ENCODE results near the gene PTPRE. TPM values are rescaled to one million over a fixed set of nuclear protein-coding genes. Genes with fewer than 3 reads are reported as not detected.

Gene PTPRE
- polyA plus RNA-seq, 1 donor from 2014 or later: 11.2 TPM

DNA sequence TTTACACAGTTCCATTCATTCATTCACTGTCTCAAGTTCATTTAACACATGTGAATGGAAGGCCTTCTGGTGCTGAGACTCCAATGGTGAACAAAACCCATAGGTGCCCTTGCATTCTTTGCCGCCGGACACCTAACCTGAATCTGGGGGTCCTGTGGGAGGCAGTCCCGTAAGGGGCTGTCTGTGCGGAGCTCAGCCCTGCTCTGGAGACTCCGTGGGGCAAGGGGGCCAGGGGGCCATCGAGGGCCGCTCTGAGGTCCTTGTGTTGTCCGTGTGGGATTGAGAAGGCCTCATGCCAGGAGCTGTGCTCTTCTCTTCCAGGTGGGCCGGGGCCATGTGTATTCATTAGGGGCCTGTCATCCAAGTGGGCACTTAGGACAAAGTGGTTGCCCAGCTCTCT is 15.3 kb downstream of the PTPRE start:
- no peaks in the 10 kb centered on the region for H3K9me3 Mint-ChIP-seq
- no peaks in the 10 kb centered on the region for H3K36me3 Mint-ChIP-seq
- peaks cover 3% of the 10 kb centered on the region for H3K27me3 Mint-ChIP-seq
- H3K4me3 Mint-ChIP-seq: no peak overlapping the region
- H3K4me1 Mint-ChIP-seq: peaks cover 0 to 2% (median 0%) of the 10 kb centered on the region in 3 donors
- no peak overlapping the region for H3K27ac Mint-ChIP-seq

DNA sequence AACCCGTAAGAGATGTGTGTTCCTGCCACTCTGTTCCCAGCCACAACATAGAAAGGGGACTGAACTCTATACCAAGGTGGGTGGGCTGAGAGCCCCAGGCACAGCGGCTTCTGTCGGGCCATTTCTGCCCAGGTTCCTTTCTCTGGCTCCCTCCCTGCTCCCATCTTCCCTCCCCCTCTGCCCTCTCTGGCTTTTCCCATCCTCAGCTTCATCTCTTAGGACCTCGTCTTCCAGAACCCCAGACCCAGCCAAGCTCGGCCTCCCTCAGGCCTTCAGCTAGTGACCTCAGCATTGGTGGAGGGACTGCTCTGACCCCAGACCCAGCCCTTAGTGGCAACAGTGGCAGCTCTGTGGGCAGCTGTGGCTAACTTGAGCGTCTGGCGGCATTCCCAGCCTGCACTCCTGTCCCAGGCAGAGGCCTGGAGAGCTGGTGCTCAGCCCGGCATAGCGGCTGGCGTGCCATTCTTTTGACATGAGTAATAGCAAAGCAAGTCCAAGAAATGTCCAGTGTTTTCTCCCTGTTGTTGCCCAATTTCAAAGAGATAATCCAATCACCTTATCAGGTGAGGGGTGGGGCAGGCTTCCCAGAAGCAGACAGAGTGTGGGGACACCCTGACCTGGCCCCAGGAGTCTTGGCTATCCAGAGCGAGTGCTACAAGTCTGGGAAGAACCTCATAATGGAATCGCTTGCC is 15.9 kb downstream of the PTPRE start:
- no peaks in the 10 kb centered on the region for H3K36me3 Mint-ChIP-seq
- H3K4me3 Mint-ChIP-seq: no peak overlapping the region
- no peaks in the 10 kb centered on the region for H3K9me3 Mint-ChIP-seq
- peaks cover 0 to 2% (median 0%) of the 10 kb centered on the region in 3 donors for H3K4me1 Mint-ChIP-seq
- H3K27me3 Mint-ChIP-seq: peaks cover 3% of the 10 kb centered on the region
- H3K27ac Mint-ChIP-seq: no peak overlapping the region

DNA sequence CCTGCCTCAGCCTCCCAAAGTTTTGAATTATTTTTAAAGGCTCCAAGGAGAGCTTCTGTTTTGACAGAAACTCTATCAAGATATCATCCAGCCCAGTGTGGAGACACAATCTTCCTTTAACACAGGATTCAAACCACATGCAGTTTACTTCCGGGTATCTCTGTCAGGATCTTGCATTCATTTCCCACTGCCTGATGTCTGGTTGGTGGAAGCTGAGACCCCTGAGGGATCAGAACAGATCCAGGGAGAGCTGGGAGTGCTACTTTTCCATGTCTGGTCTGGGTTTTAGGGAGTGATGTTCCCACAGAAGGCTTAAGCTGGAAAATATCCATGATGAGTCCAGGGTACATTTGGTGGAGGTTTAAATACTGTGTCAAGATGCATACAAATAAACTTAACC is 16.7 kb downstream of the PTPRE start:
- no peak overlapping the region for H3K27ac Mint-ChIP-seq
- no peaks in the 10 kb centered on the region for H3K36me3 Mint-ChIP-seq
- H3K4me1 Mint-ChIP-seq: no peaks in the 10 kb centered on the region
- peaks cover 9% of the 10 kb centered on the region for H3K27me3 Mint-ChIP-seq
- H3K9me3 Mint-ChIP-seq: no peaks in the 10 kb centered on the region
- no peak overlapping the region for H3K4me3 Mint-ChIP-seq

DNA sequence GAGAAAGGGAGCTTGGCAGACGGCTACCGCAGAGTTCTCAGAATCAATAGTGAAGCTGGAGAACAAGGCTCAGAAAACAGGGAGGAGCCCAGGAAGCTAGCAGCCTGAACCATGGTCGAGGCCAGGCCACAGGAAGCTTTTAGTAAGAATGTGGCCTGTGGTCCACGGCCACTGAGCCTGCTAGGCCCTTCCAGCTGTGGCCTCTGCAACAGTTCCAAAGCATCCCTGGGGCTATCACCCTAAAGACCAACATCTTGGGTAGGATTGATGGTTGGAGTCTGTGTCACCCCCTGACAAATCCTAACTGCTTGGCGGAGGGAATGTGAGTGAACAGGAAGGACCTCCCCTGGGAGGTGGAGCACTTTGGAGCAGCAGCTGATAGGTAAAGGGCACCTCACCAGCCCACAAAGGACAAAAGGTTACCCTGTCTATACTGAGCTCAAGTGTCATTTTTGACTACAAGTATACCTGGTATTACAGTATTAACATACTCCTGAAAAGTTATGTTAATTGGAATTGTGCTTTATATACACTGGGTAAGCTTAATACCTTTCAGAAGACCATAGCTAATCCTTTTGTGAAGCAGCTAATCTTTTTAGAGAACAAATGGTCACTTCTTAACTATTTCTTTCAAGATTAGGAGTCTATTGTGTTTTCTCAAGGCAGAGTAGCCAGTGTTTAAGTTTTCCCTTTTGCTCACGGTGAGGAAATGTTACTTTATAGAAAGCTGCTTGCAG is 18.7 kb downstream of the PTPRE start:
- no peak overlapping the region for H3K4me3 Mint-ChIP-seq
- no peaks in the 10 kb centered on the region for H3K9me3 Mint-ChIP-seq
- no peaks in the 10 kb centered on the region for H3K4me1 Mint-ChIP-seq
- H3K27me3 Mint-ChIP-seq: peaks cover 9% of the 10 kb centered on the region
- no peaks in the 10 kb centered on the region for H3K36me3 Mint-ChIP-seq
- H3K27ac Mint-ChIP-seq: no peak overlapping the region

DNA sequence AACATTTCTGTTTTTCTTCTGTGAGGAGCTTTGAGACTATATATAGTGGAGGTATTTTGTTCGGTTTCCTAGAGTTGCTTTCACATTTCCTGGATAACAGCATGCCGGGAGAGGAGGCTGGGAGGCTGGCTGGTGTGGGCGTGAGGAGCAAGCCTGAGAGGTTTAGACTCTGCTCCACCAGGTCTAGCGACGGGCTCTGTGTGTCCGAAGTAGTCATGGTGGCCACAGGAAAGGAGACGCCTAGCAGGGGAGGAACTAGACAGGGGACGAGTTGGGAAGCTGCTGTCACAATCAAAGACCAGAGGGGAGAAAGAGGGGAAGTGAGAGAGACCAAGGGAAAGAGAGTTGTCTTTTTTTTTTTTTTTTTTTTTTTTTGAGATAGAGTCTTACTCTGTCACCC is 19.6 kb downstream of the PTPRE start:
- H3K27ac Mint-ChIP-seq: no peak overlapping the region
- H3K36me3 Mint-ChIP-seq: no peaks in the 10 kb centered on the region
- no peak overlapping the region for H3K4me3 Mint-ChIP-seq
- no peaks in the 10 kb centered on the region for H3K4me1 Mint-ChIP-seq
- no peaks in the 10 kb centered on the region for H3K9me3 Mint-ChIP-seq
- H3K27me3 Mint-ChIP-seq: peaks cover 9% of the 10 kb centered on the region

DNA sequence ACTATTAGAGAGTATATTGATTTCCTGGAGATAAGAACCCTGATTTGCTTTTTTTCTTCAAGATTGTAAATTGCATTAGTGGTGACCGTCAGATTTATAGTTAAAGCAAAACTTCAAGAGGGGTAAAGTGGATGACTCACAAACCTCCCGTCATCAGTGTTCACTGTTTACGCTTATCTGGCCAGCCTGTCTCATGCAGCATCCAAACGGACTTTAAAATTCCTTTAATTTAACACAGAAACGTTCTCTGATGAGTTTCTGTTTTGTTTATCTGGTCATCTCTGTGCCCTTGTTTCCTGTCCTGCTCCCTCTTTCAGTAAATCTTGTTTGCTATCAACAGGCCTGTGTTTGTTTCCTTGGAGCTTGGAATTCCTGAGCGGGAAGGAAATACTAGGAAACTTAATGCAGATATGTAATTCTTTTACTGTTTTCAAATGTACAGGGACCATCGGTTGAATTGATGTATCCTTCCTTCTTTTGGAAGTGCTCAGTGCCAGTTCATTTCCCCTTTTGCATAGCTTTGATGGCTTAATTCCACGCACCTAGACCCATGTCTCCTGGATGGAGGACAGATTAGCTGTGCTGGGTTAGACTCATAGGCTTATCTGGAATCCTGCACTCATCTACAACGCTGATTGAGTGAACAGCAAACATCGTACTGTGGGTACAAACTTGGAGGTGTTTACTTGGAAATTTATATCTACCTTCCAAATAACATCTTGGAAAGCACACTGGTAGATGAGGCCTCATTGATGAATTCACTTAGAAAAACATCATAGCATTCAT is 21.3 kb downstream of the PTPRE start:
- H3K36me3 Mint-ChIP-seq: no peaks in the 10 kb centered on the region
- no peaks in the 10 kb centered on the region for H3K9me3 Mint-ChIP-seq
- H3K4me3 Mint-ChIP-seq: no peak overlapping the region
- no peak overlapping the region for H3K27ac Mint-ChIP-seq
- H3K4me1 Mint-ChIP-seq: no peaks in the 10 kb centered on the region
- peaks cover 9% of the 10 kb centered on the region for H3K27me3 Mint-ChIP-seq

DNA sequence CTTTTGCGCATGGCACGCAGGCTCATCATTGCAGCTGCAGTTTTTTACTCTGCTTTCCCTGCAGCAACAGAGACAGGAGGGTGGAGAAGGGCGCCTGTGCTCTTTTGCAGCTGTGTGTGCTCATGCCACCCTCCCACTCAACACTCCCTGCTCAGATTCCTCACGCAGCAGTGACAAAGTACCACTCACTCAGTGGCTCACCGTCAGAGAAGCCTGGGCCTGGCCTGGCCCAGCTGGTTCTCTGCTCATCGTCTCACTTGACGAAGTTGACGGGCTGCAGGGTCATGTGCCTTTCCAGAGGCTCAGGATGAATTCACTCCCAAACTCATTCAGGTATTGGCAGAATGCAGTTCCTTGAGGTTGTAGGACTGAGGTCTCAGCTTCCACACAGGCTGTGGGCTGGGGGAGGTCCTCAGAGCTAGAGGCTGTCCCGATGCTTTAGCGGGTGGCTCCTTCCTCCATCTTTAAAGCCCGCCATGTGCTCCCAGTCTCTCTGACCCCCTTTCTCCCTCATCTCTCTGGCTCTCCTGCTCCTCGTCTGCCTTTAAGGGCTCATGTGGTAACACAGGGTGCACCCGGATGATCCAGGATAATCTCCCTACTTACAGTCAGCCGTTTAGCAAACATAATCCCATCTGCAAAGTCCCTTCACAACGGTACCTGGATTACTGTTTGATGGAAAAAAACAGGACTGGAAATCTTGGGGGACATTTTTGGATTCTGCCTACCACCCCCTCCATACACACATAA is 25.8 kb downstream of the PTPRE start:
- Mint-ChIP-seq H3K4me1 (no peaks in the 10 kb centered on the region), H3K27me3 (peaks cover 11% of the 10 kb centered on the region), H3K9me3 (no peaks in the 10 kb centered on the region), H3K36me3 (no peaks in the 10 kb centered on the region), H3K4me3 (no peak overlapping the region), H3K27ac (no peak overlapping the region)

DNA sequence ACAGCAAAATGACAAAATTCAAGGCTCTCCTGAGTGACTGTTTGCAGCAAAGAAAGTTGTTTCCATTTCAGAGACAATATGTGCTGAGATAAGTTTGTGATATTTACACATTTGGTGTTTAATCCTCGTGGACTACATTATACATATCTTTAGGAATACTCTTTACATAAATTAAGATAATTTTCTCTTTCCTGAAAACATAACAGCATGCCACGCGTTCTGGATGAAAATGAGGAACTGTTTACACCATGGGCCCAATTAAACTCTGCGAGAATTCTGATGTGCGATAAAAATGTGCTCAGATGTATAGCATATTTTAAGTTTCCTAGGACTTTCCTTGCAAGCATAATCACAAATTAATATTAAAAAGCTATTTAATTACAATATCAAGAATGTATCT is 26.4 kb downstream of the PTPRE start:
- Mint-ChIP-seq H3K4me3 (no peak overlapping the region), H3K27ac (no peak overlapping the region), H3K36me3 (no peaks in the 10 kb centered on the region), H3K4me1 (no peaks in the 10 kb centered on the region), H3K27me3 (peaks cover 14% of the 10 kb centered on the region), H3K9me3 (peaks cover 0 to under 1% (median 0%) of the 10 kb centered on the region in 3 donors)

DNA sequence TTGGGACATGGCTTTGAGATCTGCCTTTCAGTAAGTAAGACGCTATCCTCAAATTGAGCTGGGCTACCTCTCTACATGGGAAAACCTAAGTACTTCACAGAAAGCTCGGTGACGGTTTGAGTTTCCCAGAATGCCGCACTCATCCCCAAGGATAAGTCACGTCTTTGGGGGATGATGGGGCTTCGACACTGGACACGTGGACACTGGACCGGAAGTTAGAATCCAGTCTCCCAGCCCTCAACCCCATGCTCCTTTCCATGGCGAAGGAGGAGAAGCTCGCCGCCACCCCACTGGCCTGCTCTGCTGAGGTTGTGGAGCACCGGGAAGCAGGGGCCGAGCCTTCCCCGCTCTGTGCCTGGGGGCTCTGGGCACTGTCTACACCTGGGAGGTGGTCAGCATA is 27.5 kb downstream of the PTPRE start:
- no peak overlapping the region for H3K27ac Mint-ChIP-seq
- no peaks in the 10 kb centered on the region for H3K36me3 Mint-ChIP-seq
- peaks cover 10% of the 10 kb centered on the region for H3K27me3 Mint-ChIP-seq
- H3K4me3 Mint-ChIP-seq: no peak overlapping the region
- H3K4me1 Mint-ChIP-seq: no peaks in the 10 kb centered on the region
- peaks cover 0 to 1% (median 0%) of the 10 kb centered on the region in 3 donors for H3K9me3 Mint-ChIP-seq

DNA sequence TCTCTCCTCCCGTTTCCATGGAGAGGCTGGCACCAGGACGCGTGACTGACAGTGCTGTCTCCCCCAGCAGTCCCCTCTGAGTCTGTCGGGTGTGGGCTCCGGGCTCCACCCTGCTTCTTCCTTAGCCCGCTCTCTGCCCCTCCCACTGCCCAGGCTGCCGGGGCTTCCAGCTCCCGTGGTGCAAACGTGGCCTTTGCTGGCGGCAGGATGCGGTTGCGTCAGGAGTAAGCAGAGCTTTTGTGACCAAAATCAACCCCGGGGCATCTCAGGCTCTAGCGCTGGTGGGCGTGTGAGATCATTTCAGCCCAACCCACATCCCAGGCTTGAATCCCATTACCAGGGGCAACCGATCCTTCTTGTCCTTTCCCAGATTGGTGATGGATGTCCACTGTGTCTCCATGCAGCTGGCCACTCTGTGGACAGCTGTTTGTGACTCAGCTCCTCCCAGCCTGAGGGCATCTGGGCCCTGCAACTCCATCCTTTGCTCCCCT is 28.2 kb downstream of the PTPRE start:
- H3K4me3 Mint-ChIP-seq: no peak overlapping the region
- H3K27me3 Mint-ChIP-seq: peaks cover 11% of the 10 kb centered on the region
- H3K4me1 Mint-ChIP-seq: no peaks in the 10 kb centered on the region
- H3K27ac Mint-ChIP-seq: no peak overlapping the region
- no peaks in the 10 kb centered on the region for H3K36me3 Mint-ChIP-seq
- H3K9me3 Mint-ChIP-seq: peaks cover 0 to 1% (median 0%) of the 10 kb centered on the region in 3 donors

DNA sequence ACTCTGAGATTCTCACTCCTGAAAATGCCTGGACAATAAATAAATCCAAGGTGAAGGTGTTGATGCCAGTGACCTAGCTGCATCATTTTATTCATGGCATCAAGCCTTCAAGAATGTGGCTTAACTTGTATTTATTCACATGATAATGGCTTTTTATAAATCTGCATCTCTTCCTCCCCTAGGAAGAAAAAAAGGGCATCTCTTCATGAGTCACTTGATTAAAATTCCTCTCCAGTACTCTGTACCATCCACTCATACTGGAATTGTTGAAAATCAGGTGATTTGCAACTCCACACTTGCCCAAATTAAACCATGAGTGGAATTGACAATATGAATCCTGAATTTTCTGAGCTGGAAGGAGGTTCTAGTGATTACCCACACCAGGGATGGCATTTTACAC is 30.2 kb downstream of the PTPRE start:
- Mint-ChIP-seq H3K4me3 (no peak overlapping the region), H3K27me3 (peaks cover 14% of the 10 kb centered on the region), H3K27ac (no peak overlapping the region), H3K36me3 (no peaks in the 10 kb centered on the region), H3K4me1 (peaks cover 0 to 1% (median 0%) of the 10 kb centered on the region in 3 donors), H3K9me3 (peaks cover 0 to 1% (median 0%) of the 10 kb centered on the region in 3 donors)

DNA sequence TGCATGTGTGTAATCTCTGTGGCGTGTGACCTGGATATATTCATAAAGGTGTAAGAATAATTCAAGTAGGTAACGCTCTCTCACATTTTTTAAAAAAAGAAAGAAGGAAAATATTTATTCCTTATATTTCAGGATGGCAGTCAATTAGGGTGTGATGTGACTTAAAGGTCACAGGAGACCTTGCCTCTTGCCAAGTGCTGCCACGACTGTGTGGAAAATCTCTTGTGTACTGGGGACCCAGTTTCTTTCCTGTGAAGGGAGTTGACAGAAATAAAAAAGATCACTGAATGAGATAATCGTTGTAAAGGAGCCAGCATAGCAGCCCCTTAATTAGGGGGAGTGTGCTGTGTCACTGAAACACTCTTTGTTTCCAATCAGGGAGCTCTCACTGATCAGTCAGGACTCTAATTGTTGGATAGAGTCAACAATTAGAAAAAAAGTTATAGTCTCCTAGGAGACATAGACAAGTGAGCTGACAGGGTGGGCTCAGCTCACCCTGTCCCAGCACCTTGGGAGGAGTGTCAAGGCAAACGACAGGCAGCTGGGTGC is 31.1 kb downstream of the PTPRE start:
- no peaks in the 10 kb centered on the region for H3K36me3 Mint-ChIP-seq
- no peak overlapping the region for H3K27ac Mint-ChIP-seq
- peaks cover 0 to 3% (median 0%) of the 10 kb centered on the region in 3 donors for H3K9me3 Mint-ChIP-seq
- H3K4me1 Mint-ChIP-seq: peaks cover 0 to 1% (median 0%) of the 10 kb centered on the region in 3 donors
- peaks cover 16% of the 10 kb centered on the region for H3K27me3 Mint-ChIP-seq
- H3K4me3 Mint-ChIP-seq: no peak overlapping the region

DNA sequence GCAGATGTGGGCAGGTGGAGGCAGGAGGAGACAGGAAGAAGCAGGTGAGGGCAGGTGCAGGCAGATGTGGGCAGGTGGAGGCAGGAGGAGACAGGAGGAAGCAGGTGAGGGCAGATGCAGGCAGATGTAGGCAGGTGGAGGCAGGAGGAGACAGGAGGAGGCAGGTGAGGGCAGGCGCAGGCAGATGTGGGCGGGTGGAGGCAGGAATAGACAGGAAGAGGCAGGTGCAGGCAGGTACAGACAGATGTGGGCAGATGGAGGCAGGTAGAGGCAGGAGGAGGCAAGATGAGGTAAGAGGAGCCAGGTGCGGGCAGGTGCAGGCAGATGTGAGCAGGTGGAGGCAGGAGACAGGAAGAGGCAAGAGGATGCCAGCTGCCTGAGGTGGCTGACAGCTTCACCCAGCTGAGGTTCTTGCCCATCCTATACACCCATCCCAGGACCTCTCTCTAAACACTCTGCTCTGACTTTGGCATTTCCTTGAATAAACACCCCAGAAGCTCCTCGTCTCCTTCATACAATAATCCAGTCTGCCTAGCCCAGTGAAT is 33.0 kb downstream of the PTPRE start:
- Mint-ChIP-seq H3K36me3 (no peaks in the 10 kb centered on the region), H3K9me3 (peaks cover 0 to 5% (median 0%) of the 10 kb centered on the region in 3 donors), H3K27me3 (peaks cover 16% of the 10 kb centered on the region), H3K27ac (no peak overlapping the region), H3K4me3 (no peak overlapping the region), H3K4me1 (peaks cover 0 to 2% (median 1%) of the 10 kb centered on the region in 3 donors)
